Stimulated activated CD4-positive, alpha-beta T cell treated with anti-CD3 and anti-CD28 coated beads, Interleukin-15, amount 100 ng/mL, for 24 hours (primary cell): ENCODE results near the gene CLECL1.

Experiments used
- DNase-seq: peaks from one replicate; pipeline ENCODE4 v3.0.0-alpha.2; 2020

Gene CLECL1

GRCh38 chr12:9732921-9733461 lies at the start of gene CLECL1:
TSS of gene CLECL1 (minus strand) at chr12:9733097.
- no peak for DNase-seq

- no peak for DNase-seq
Observed at GRCh38 chr12:9781360-9781759, 48.5 kb upstream of the CLECL1 start.

- no peak for DNase-seq
Observed at GRCh38 chr12:9779209-9779608, 46.3 kb upstream of the CLECL1 start.

- no peak for DNase-seq
Observed at GRCh38 chr12:9776781-9777180, 43.9 kb upstream of the CLECL1 start.

- DNase-seq, result no peak
Observed at GRCh38 chr12:9773216-9773877, 40.5 kb upstream of the CLECL1 start.

GRCh38 chr12:9763025-9763424 lies 30.1 kb upstream of the CLECL1 start:
- no peak for DNase-seq

- DNase-seq, result no peak
Observed at GRCh38 chr12:9762369-9762768, 29.5 kb upstream of the CLECL1 start.

- no peak for DNase-seq
Observed at GRCh38 chr12:9761419-9761781, 28.5 kb upstream of the CLECL1 start.

- DNase-seq, result peak; percentile 84
Observed at GRCh38 chr12:9760699-9761418, 28.0 kb upstream of the CLECL1 start, which contains the start of gene CD69. TSS of gene CD69 (minus strand) at chr12:9760901. CDS start at chr12:9760820, 81 bp downstream.

GRCh38 chr12:9760120-9760519 lies 27.2 kb upstream of the CLECL1 start:
- DNase-seq, result no peak

- DNase-seq, result no peak
Observed at GRCh38 chr12:9759694-9760093, 26.8 kb upstream of the CLECL1 start.

GRCh38 chr12:9758119-9758518 lies 25.2 kb upstream of the CLECL1 start:
- DNase-seq, result no peak

GRCh38 chr12:9757433-9758025 lies 24.6 kb upstream of the CLECL1 start:
- no peak for DNase-seq

- DNase-seq, result peak; percentile 27
Observed at GRCh38 chr12:9756706-9757105, 23.8 kb upstream of the CLECL1 start.

- no peak for DNase-seq
Observed at GRCh38 chr12:9756170-9756569, 23.3 kb upstream of the CLECL1 start.

GRCh38 chr12:9755567-9755966 lies 22.7 kb upstream of the CLECL1 start:
- no peak for DNase-seq

- no peak for DNase-seq
Observed at GRCh38 chr12:9755035-9755434, 22.1 kb upstream of the CLECL1 start.

GRCh38 chr12:9754099-9754927 lies 21.4 kb upstream of the CLECL1 start:
- DNase-seq, result no peak

- DNase-seq, result no peak
Observed at GRCh38 chr12:9753498-9753897, 20.6 kb upstream of the CLECL1 start.

GRCh38 chr12:9753073-9753472 lies 20.2 kb upstream of the CLECL1 start:
- DNase-seq, result no peak

GRCh38 chr12:9752145-9752933 lies 19.4 kb upstream of the CLECL1 start:
- DNase-seq, result no peak
